Right ventricle myocardium inferior (tissue), 1 donor: Measurements from ENCODE around the gene PDP2. TPM values are rescaled to one million over a fixed set of nuclear protein-coding genes. Genes with fewer than 3 reads are reported as not detected.
A peak's percentile ranks its signal among the peaks of the same experiment; 100 is the strongest.

Experiments used
- ATAC-seq: fragments of 200-7000 bp; cut with Tn5 transposase; one replicate; pipeline ENCODE4 v1.9.1; 2020; ENCODE audit warnings: mild to moderate bottlenecking, moderate library complexity
- DNase-seq: peaks from one replicate; pipeline ENCODE4 v3.0.0; 2021; ENCODE audit errors: missing footprints
- intact Hi-C: fragments of 100-400 bp; cut with DNase I; formaldehyde crosslinking; loops from one replicate; pipeline ENCODE4 v1.11.0; 2022
- total RNA-seq: library from RNA; stranded (reverse); fragmentation: NEBNext Ultra II Directional; extraction: Animal tissue kit (Norgen Biotek cat#: 25700); gene quantifications from one replicate; pipeline ENCODE4 v1.2.1, GENCODE V29; 2021
- donor health status: DM: no; HTN: yes; CAD: no; lungs with severe emphysema.

The PDP2 gene
- total RNA-seq, 1 donor from 2014 or later: 3.1 TPM

- no peak for ATAC-seq
- intact Hi-C loops: no loop called here
- no peak for DNase-seq
These were observed 17.9 kb downstream of the PDP2 start for GRCh38 chr16:66898207-66898606.

GRCh38 chr16:66898933-66899309 lies 18.6 kb downstream of the PDP2 start:
- DNase-seq (no peak), ATAC-seq (no peak)
- intact Hi-C loops: no loop called here

GRCh38 chr16:66899310-66899944 lies 19.1 kb downstream of the PDP2 start:
- DNase-seq: no peak
- intact Hi-C loops: no loop called here

GRCh38 chr16:66899945-66900710 lies 19.8 kb downstream of the PDP2 start:
- intact Hi-C loops: loop anchor here (5.0 kb wide), 1 partner anchor 37 kb away; the partner anchor contains the start of gene CES2
- DNase-seq (no peak), ATAC-seq (no peak)

More at GRCh38 chr16:66899310-66899944, 19.1 kb downstream of the PDP2 start:
- no peak for ATAC-seq

- no peak for ATAC-seq
- DNase-seq: no peak
- intact Hi-C loops: loop anchor here (5.0 kb wide), 1 partner anchor 36 kb away; the partner anchor contains the start of gene CES2
These were observed 20.6 kb downstream of the PDP2 start for GRCh38 chr16:66900721-66901441.

GRCh38 chr16:66901626-66902025 lies 21.3 kb downstream of the PDP2 start:
- intact Hi-C loops: loop anchor here (5.0 kb wide), 1 partner anchor 36 kb away; the partner anchor contains the start of gene CES2
- no peak for DNase-seq
- ATAC-seq: no peak

GRCh38 chr16:66902648-66903543 lies 22.6 kb downstream of the PDP2 start:
- peak; percentile 43 for ATAC-seq
- intact Hi-C loops: loop anchor here (1.0 to 5.0 kb wide), 2 partner anchors 20 to 34 kb away; partner anchors contain the start of gene CES2
- no peak for DNase-seq

- peak; percentile 66 for ATAC-seq
These were observed 23.5 kb downstream of the PDP2 start for GRCh38 chr16:66903544-66904427.

GRCh38 chr16:66904428-66904845 lies 24.1 kb downstream of the PDP2 start:
- DNase-seq (no peak), ATAC-seq (no peak)
- intact Hi-C loops: loop anchor here (1.0 to 5.0 kb wide), 2 partner anchors 33 to 257 kb away; partner anchors contain the start of gene CES2

More at GRCh38 chr16:66903544-66904427, 23.5 kb downstream of the PDP2 start:
- intact Hi-C loops: loop anchor here (1.0 to 5.0 kb wide), 3 partner anchors 20 to 258 kb away; partner anchors contain the start of gene CES2
- DNase-seq: no peak

GRCh38 chr16:66904846-66905632 lies 24.7 kb downstream of the PDP2 start:
- peak; percentile 32 for ATAC-seq

GRCh38 chr16:66905633-66906539 lies 25.6 kb downstream of the PDP2 start:
- ATAC-seq (peak; percentile 52), DNase-seq (peak; percentile 85)
- intact Hi-C loops: no loop called here

More at GRCh38 chr16:66904846-66905632, 24.7 kb downstream of the PDP2 start:
- intact Hi-C loops: loop anchor here (1.0 to 5.0 kb wide), 2 partner anchors 32 to 256 kb away; partner anchors contain the start of gene CES2
- no peak for DNase-seq

GRCh38 chr16:66906916-66907836 lies 26.9 kb downstream of the PDP2 start:
- intact Hi-C loops: no loop called here

GRCh38 chr16:66908116-66908515 lies 27.8 kb downstream of the PDP2 start:
- intact Hi-C loops: no loop called here
- ATAC-seq: no peak
- DNase-seq: no peak

More at GRCh38 chr16:66906916-66907836, 26.9 kb downstream of the PDP2 start:
- DNase-seq (no peak), ATAC-seq (peak; percentile 1)
